Skeletal muscle tissue (tissue), 4 donors: ENCODE results near the gene ADGRB2. TPM values are rescaled to one million over a fixed set of nuclear protein-coding genes. Genes with fewer than 3 reads are reported as not detected.

Experiments
- H3K27ac ChIP-seq: one replicate; pipeline ENCODE4 v1.7.0; 2013; ENCODE audit warnings: mild to moderate bottlenecking, low read depth, low read length, inconsistent platforms
- H3K27me3 ChIP-seq, 3 donors: one replicate each; pipeline ENCODE4 v1.7.0; 2013; ENCODE audit warnings: low read length in 3 of 3; ENCODE audit not compliant: control insufficient read depth in 3 of 3, insufficient read depth in 3 of 3
- H3K36me3 ChIP-seq, 3 donors: one replicate each; pipeline ENCODE4 v1.7.0; 2013; ENCODE audit warnings: low read length in 3 of 3; ENCODE audit not compliant: control insufficient read depth in 3 of 3, insufficient read depth in 3 of 3
- H3K4me1 ChIP-seq, 3 donors: one replicate each; pipeline ENCODE4 v1.7.0; 2013; ENCODE audit warnings: low read length in 3 of 3, mild to moderate bottlenecking in 3 of 3; ENCODE audit not compliant: control insufficient read depth in 3 of 3, insufficient read depth in 3 of 3
- H3K4me3 ChIP-seq, 3 donors: one replicate each; pipeline ENCODE4 v1.7.0; 2013; ENCODE audit warnings: low read length in 3 of 3
- H3K9ac ChIP-seq, 3 donors: one replicate each; pipeline ENCODE4 v1.7.0; 2013; ENCODE audit warnings: low read length in 3 of 3, mild to moderate bottlenecking in 3 of 3, moderate library complexity in 2 of 3, low read depth in 1 of 3
- H3K9me3 ChIP-seq, 3 donors: one replicate each; pipeline ENCODE4 v1.7.0; 2013; ENCODE audit warnings: low read length in 3 of 3; ENCODE audit not compliant: control insufficient read depth in 3 of 3
- total RNA-seq: library from RNA; depleted of rRNA; stranded (reverse); fragments of >200 nt; gene quantifications from one replicate; pipeline ENCODE4 v1.2.3, GENCODE V29; 2014
- donor health status: Osteomylitis.

Gene ADGRB2
- total RNA-seq, 1 donor from 2014 or later, result 6.3 TPM

- no peak overlapping the region for H3K27ac ChIP-seq
- H3K4me1 ChIP-seq, result peaks cover 14 to 30% (median 28%) of the 10 kb centered on the region in 3 donors
- no peaks in the 10 kb centered on the region for H3K36me3 ChIP-seq
- H3K9me3 ChIP-seq, result no peaks in the 10 kb centered on the region
- no peak overlapping the region for H3K9ac ChIP-seq
- no peak overlapping the region for H3K4me3 ChIP-seq
- peaks cover 27 to 34% (median 29%) of the 10 kb centered on the region in 3 donors for H3K27me3 ChIP-seq
Measured at GRCh38 chr1:31765516-31765915, 1.4 kb upstream of the ADGRB2 start.

GRCh38 chr1:31765041-31765467, 914 bp upstream of the ADGRB2 start:
- Histone ChIP-seq H3K9ac (no peak overlapping the region), H3K4me3 (no peak overlapping the region), H3K27me3 (peaks cover 27 to 34% (median 29%) of the 10 kb centered on the region in 3 donors), H3K27ac (no peak overlapping the region), H3K36me3 (no peaks in the 10 kb centered on the region), H3K4me1 (peaks cover 15 to 31% (median 28%) of the 10 kb centered on the region in 3 donors), H3K9me3 (no peaks in the 10 kb centered on the region)

GRCh38 chr1:31763671-31764311, 349 bp downstream of the ADGRB2 start:
- H3K36me3 ChIP-seq, result no peaks in the 10 kb centered on the region
- no peak overlapping the region for H3K27ac ChIP-seq
- peak overlapping the region in 1 of 3 donors; percentile 45 for H3K9ac ChIP-seq
- H3K27me3 ChIP-seq, result peaks cover 27 to 42% (median 29%) of the 10 kb centered on the region in 3 donors
- peak overlapping the region in 2 of 3 donors; percentile 54 to 66 for H3K4me3 ChIP-seq
- H3K9me3 ChIP-seq, result no peaks in the 10 kb centered on the region
- H3K4me1 ChIP-seq, result peaks cover 15 to 31% (median 26%) of the 10 kb centered on the region in 3 donors

- Histone ChIP-seq H3K36me3 (no peaks in the 10 kb centered on the region), H3K4me3 (peak overlapping the region; percentile 43 to 66 (median 56)), H3K4me1 (peaks cover 15 to 31% (median 26%) of the 10 kb centered on the region in 3 donors), H3K27ac (no peak overlapping the region), H3K9ac (peak overlapping the region in 1 of 3 donors; percentile 45), H3K27me3 (peaks cover 27 to 42% (median 29%) of the 10 kb centered on the region in 3 donors), H3K9me3 (no peaks in the 10 kb centered on the region)
Measured at GRCh38 chr1:31762726-31763670, 1.1 kb downstream of the ADGRB2 start.

GRCh38 chr1:31762323-31762722, 1.8 kb downstream of the ADGRB2 start:
- Histone ChIP-seq H3K4me1 (peaks cover 15 to 31% (median 26%) of the 10 kb centered on the region in 3 donors), H3K9me3 (no peaks in the 10 kb centered on the region), H3K4me3 (no peak overlapping the region), H3K9ac (no peak overlapping the region), H3K27me3 (peaks cover 27 to 42% (median 29%) of the 10 kb centered on the region in 3 donors), H3K27ac (no peak overlapping the region), H3K36me3 (no peaks in the 10 kb centered on the region)

GRCh38 chr1:31761883-31762282, 2.3 kb downstream of the ADGRB2 start:
- Histone ChIP-seq H3K9me3 (no peaks in the 10 kb centered on the region), H3K36me3 (no peaks in the 10 kb centered on the region), H3K27ac (no peak overlapping the region), H3K27me3 (peaks cover 27 to 42% (median 29%) of the 10 kb centered on the region in 3 donors), H3K9ac (no peak overlapping the region), H3K4me3 (no peak overlapping the region), H3K4me1 (peaks cover 15 to 31% (median 26%) of the 10 kb centered on the region in 3 donors)

- H3K36me3 ChIP-seq, result no peaks in the 10 kb centered on the region
- no peak overlapping the region for H3K27ac ChIP-seq
- peaks cover 15 to 35% (median 27%) of the 10 kb centered on the region in 3 donors for H3K4me1 ChIP-seq
- peak overlapping the region; percentile 23 to 46 (median 35) for H3K4me3 ChIP-seq
- H3K9me3 ChIP-seq, result no peaks in the 10 kb centered on the region
- peaks cover 27 to 42% (median 29%) of the 10 kb centered on the region in 3 donors for H3K27me3 ChIP-seq
- peak overlapping the region in 1 of 3 donors; percentile 40 for H3K9ac ChIP-seq
Measured at GRCh38 chr1:31760471-31761470, 3.4 kb downstream of the ADGRB2 start.

- H3K27me3 ChIP-seq, result peaks cover 25 to 34% (median 27%) of the 10 kb centered on the region in 3 donors
- H3K27ac ChIP-seq, result no peak overlapping the region
- H3K9ac ChIP-seq, result no peak overlapping the region
- H3K9me3 ChIP-seq, result no peaks in the 10 kb centered on the region
- H3K4me3 ChIP-seq, result no peak overlapping the region
- H3K36me3 ChIP-seq, result no peaks in the 10 kb centered on the region
- H3K4me1 ChIP-seq, result peaks cover 22 to 43% (median 36%) of the 10 kb centered on the region in 3 donors
Measured at GRCh38 chr1:31759298-31760023, 4.7 kb downstream of the ADGRB2 start.
